Neural progenitor cell (in vitro differentiated cells): ENCODE measurements around the gene GRM8.

Experiments used
- CTCF ChIP-seq: fragments of 200-600 bp; sonication (generic); IDR thresholded peaks from 2 replicates; pipeline ENCODE4 v1.5.1; 2017; ENCODE audit warnings: antibody characterized with exemption, mild to moderate bottlenecking
- EZH2 ChIP-seq: fragments of 200-600 bp; sonication (generic); IDR thresholded peaks from 2 replicates; pipeline ENCODE4 v1.6.1; 2017; ENCODE audit warnings: antibody characterized with exemption, mild to moderate bottlenecking, moderate library complexity
- EZH2phosphoT487 ChIP-seq: fragments of 200-600 bp; sonication (generic); IDR thresholded peaks from 2 replicates; pipeline ENCODE4 v1.6.1; 2017; ENCODE audit warnings: antibody characterized with exemption

- TF ChIP-seq CTCF = no peak
- TF ChIP-seq EZH2 = no peak
- TF ChIP-seq EZH2phosphoT487 = no peak
These were observed 469.1 kb downstream of the GRM8 start for GRCh38 chr7:126783613-126784012.
